SK-N-SH (cell line): Measurements from ENCODE around the gene GOLGA6D.

Source experiments
- EP300 ChIP-seq, 2 experiments: IDR thresholded peaks; 2 replicates each; pipeline versions ENCODE4 v1.4.0 to v1.6.1; 2012; ENCODE audit warnings: borderline replicate concordance in 1 of 2, low read depth in 1 of 2, low read length in 1 of 2
- GATA2 ChIP-seq: sonication (generic); formaldehyde crosslinking; IDR thresholded peaks from 2 replicates; pipeline ENCODE4 v1.5.0; 2020; ENCODE audit warnings: mild to moderate bottlenecking, missing genetic modification reagents
- TEAD4 ChIP-seq: IDR thresholded peaks from 2 replicates; pipeline ENCODE4 v1.4.0; 2012; ENCODE audit warnings: mild to moderate bottlenecking, borderline replicate concordance; ENCODE audit not compliant: insufficient read depth
- TF ChIP-seq, protein P1 (sequence below): IDR thresholded peaks from 2 replicates; pipeline ENCODE4 v1.4.0; 2012; ENCODE audit warnings: low read depth, borderline replicate concordance
- TF ChIP-seq, protein P2 (sequence below): fragments of 200-600 bp; sonication (generic); IDR thresholded peaks from 2 replicates; pipeline ENCODE4 v1.6.1; 2017; ENCODE audit warnings: antibody characterized with exemption, mild to moderate bottlenecking, moderate library complexity
- TF ChIP-seq, protein P3 (sequence below): IDR thresholded peaks from 2 replicates; pipeline ENCODE4 v1.6.1; 2012; ENCODE audit warnings: mild to moderate bottlenecking, low read depth, low read length, moderate library complexity
- TF ChIP-seq, protein P4 (sequence below): fragments of 150-350 bp; IDR thresholded peaks from 2 replicates; pipeline ENCODE4 v1.6.1; 2016; ENCODE audit warnings: mild to moderate bottlenecking, low read depth, low read length

GRCh38 chr15:75313116-75313845 is 30.6 kb downstream of the GOLGA6D start:
- TF ChIP-seq, protein P1, sequence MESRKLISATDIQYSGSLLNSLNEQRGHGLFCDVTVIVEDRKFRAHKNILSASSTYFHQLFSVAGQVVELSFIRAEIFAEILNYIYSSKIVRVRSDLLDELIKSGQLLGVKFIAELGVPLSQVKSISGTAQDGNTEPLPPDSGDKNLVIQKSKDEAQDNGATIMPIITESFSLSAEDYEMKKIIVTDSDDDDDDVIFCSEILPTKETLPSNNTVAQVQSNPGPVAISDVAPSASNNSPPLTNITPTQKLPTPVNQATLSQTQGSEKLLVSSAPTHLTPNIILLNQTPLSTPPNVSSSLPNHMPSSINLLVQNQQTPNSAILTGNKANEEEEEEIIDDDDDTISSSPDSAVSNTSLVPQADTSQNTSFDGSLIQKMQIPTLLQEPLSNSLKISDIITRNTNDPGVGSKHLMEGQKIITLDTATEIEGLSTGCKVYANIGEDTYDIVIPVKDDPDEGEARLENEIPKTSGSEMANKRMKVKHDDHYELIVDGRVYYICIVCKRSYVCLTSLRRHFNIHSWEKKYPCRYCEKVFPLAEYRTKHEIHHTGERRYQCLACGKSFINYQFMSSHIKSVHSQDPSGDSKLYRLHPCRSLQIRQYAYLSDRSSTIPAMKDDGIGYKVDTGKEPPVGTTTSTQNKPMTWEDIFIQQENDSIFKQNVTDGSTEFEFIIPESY, result no peak
- TF ChIP-seq, protein P2, sequence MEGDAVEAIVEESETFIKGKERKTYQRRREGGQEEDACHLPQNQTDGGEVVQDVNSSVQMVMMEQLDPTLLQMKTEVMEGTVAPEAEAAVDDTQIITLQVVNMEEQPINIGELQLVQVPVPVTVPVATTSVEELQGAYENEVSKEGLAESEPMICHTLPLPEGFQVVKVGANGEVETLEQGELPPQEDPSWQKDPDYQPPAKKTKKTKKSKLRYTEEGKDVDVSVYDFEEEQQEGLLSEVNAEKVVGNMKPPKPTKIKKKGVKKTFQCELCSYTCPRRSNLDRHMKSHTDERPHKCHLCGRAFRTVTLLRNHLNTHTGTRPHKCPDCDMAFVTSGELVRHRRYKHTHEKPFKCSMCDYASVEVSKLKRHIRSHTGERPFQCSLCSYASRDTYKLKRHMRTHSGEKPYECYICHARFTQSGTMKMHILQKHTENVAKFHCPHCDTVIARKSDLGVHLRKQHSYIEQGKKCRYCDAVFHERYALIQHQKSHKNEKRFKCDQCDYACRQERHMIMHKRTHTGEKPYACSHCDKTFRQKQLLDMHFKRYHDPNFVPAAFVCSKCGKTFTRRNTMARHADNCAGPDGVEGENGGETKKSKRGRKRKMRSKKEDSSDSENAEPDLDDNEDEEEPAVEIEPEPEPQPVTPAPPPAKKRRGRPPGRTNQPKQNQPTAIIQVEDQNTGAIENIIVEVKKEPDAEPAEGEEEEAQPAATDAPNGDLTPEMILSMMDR, result no peak
- TF ChIP-seq EP300 (IDR thresholded peaks at IDR 0.05; ENCODE audit: borderline replicate concordance in 1 of 2, low read depth in 1 of 2, low read length in 1 of 2), result no peak
- no peak for TF ChIP-seq GATA2
- TF ChIP-seq, protein P3, sequence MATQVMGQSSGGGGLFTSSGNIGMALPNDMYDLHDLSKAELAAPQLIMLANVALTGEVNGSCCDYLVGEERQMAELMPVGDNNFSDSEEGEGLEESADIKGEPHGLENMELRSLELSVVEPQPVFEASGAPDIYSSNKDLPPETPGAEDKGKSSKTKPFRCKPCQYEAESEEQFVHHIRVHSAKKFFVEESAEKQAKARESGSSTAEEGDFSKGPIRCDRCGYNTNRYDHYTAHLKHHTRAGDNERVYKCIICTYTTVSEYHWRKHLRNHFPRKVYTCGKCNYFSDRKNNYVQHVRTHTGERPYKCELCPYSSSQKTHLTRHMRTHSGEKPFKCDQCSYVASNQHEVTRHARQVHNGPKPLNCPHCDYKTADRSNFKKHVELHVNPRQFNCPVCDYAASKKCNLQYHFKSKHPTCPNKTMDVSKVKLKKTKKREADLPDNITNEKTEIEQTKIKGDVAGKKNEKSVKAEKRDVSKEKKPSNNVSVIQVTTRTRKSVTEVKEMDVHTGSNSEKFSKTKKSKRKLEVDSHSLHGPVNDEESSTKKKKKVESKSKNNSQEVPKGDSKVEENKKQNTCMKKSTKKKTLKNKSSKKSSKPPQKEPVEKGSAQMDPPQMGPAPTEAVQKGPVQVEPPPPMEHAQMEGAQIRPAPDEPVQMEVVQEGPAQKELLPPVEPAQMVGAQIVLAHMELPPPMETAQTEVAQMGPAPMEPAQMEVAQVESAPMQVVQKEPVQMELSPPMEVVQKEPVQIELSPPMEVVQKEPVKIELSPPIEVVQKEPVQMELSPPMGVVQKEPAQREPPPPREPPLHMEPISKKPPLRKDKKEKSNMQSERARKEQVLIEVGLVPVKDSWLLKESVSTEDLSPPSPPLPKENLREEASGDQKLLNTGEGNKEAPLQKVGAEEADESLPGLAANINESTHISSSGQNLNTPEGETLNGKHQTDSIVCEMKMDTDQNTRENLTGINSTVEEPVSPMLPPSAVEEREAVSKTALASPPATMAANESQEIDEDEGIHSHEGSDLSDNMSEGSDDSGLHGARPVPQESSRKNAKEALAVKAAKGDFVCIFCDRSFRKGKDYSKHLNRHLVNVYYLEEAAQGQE, result no peak
- no peak for TF ChIP-seq TEAD4
- TF ChIP-seq, protein P4, sequence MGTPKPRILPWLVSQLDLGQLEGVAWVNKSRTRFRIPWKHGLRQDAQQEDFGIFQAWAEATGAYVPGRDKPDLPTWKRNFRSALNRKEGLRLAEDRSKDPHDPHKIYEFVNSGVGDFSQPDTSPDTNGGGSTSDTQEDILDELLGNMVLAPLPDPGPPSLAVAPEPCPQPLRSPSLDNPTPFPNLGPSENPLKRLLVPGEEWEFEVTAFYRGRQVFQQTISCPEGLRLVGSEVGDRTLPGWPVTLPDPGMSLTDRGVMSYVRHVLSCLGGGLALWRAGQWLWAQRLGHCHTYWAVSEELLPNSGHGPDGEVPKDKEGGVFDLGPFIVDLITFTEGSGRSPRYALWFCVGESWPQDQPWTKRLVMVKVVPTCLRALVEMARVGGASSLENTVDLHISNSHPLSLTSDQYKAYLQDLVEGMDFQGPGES, result no peak
